ENCODE measurements around the gene TEAD1.

TEAD1 gene

GRCh38 chr11:12695221-12695794 lies 21.1 kb downstream of the TEAD1 start:
- Mint-ChIP-seq H3K4me3 (peak overlapping the region in 2 of 3 experiments; percentile 29 to 49), H3K27ac (peak overlapping the region; percentile 97 to 100 (median 98)), H3K4me1 (peaks cover 88% of the 10 kb centered on the region), H3K9me3 (no peaks in the 10 kb centered on the region), H3K27me3 (ENCODE audit: low read depth) (no peaks in the 10 kb centered on the region), H3K36me3 (ENCODE audit: low read depth) (no peaks in the 10 kb centered on the region)
- TF ChIP-seq CTCF (IDR thresholded peaks at IDR 0.05; ENCODE audit: unreplicated experiment in 3 of 3), result no peak

GRCh38 chr11:12695873-12696272 lies 21.7 kb downstream of the TEAD1 start:
- no peaks in the 10 kb centered on the region for H3K36me3 Mint-ChIP-seq (ENCODE audit: low read depth)
- no peaks in the 10 kb centered on the region for H3K9me3 Mint-ChIP-seq
- H3K27ac Mint-ChIP-seq, result peak overlapping the region; percentile 97 to 100 (median 98)
- no peak for TF ChIP-seq CTCF (IDR thresholded peaks at IDR 0.05; ENCODE audit: unreplicated experiment in 3 of 3)
- peak overlapping the region; percentile 25 to 65 (median 36) for H3K4me3 Mint-ChIP-seq
- H3K27me3 Mint-ChIP-seq (ENCODE audit: low read depth), result no peaks in the 10 kb centered on the region
- H3K4me1 Mint-ChIP-seq, result peaks cover 87% of the 10 kb centered on the region

- Mint-ChIP-seq H3K36me3 (ENCODE audit: low read depth) (no peaks in the 10 kb centered on the region), H3K27me3 (ENCODE audit: low read depth) (no peaks in the 10 kb centered on the region), H3K4me1 (peaks cover 88% of the 10 kb centered on the region), H3K4me3 (peak overlapping the region in 1 of 3 experiments; percentile 14), H3K27ac (peak overlapping the region; percentile 97 to 100 (median 98)), H3K9me3 (no peaks in the 10 kb centered on the region)
- no peak for TF ChIP-seq CTCF (IDR thresholded peaks at IDR 0.05; ENCODE audit: unreplicated experiment in 3 of 3)
These were observed 22.8 kb downstream of the TEAD1 start for GRCh38 chr11:12696911-12697581.

- Mint-ChIP-seq H3K27ac (peak overlapping the region; percentile 74 to 100 (median 97)), H3K27me3 (ENCODE audit: low read depth) (no peaks in the 10 kb centered on the region), H3K4me3 (peak overlapping the region; percentile 13 to 50 (median 26)), H3K36me3 (ENCODE audit: low read depth) (no peaks in the 10 kb centered on the region), H3K4me1 (peaks cover 88% of the 10 kb centered on the region), H3K9me3 (no peaks in the 10 kb centered on the region)
- TF ChIP-seq CTCF (IDR thresholded peaks at IDR 0.05; ENCODE audit: unreplicated experiment in 3 of 3), result no peak
These were observed 23.8 kb downstream of the TEAD1 start for GRCh38 chr11:12698048-12698447.

- H3K4me3 Mint-ChIP-seq, result no peak overlapping the region
- peak overlapping the region; percentile 64 to 86 (median 84) for H3K27ac Mint-ChIP-seq
- H3K9me3 Mint-ChIP-seq, result no peaks in the 10 kb centered on the region
- peaks cover 5% of the 10 kb centered on the region for H3K36me3 Mint-ChIP-seq (ENCODE audit: low read depth)
- no peaks in the 10 kb centered on the region for H3K27me3 Mint-ChIP-seq (ENCODE audit: low read depth)
- peaks cover 57% of the 10 kb centered on the region for H3K4me1 Mint-ChIP-seq
- TF ChIP-seq CTCF (IDR thresholded peaks at IDR 0.05; ENCODE audit: unreplicated experiment in 3 of 3), result no peak
These were observed 27.8 kb downstream of the TEAD1 start for GRCh38 chr11:12701811-12702592.

Measured in nephron (organoid).